GM19455 (cell line): Measurements from ENCODE around the gene ATG7.
"Not testable (repeated sequence)": the region's sequence is repeated elsewhere in the genome, so short reads cannot be mapped to it uniquely, and the experiment has no call there.

Experiments used
- ATAC-seq: cut with Tn5 transposase; IDR thresholded peaks from one replicate; pipeline ENCODE4 v1.9.1; 2021; ENCODE audit not compliant: unreplicated experiment

Gene ATG7

DNA sequence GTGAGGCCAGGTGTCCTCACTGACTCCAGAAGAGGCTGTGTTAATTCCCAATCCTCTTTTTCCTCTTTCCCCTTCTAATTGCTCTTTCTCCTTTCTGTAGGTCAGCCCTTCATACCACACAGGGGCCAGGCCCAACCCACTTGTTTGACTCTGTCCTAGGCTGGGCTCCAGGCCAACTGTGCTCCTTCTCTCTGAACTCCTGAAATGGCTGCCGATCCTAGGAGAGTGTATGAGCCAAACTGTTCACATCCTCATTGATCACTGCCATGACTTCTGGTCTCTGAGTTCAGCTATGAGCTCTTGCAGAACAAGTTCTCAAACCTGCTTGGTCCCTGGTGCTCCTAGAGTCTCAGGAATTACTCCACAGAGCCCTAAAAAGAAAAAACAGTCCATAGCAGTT, 226.4 kb downstream of the ATG7 start:
- ATAC-seq: no peak

DNA sequence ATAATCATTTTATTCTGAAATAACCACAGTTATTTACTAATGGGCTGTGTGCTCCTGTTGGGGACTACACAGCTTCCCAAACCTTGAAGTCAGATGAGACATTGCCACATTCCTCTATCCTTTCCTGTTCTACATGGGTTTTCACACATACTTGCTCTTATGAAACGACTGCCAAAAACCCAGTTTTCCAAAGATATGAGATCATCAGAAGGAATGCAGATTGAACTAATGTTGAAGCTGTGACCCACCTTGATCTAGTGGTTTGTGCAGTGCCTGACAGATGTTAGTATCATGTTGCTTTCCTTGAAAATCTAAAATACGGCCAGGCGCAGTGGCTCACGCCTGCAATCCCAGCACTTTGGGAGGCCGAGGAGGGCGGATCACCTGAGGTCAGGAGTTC, 226.9 kb downstream of the ATG7 start:
- no peak for ATAC-seq

DNA sequence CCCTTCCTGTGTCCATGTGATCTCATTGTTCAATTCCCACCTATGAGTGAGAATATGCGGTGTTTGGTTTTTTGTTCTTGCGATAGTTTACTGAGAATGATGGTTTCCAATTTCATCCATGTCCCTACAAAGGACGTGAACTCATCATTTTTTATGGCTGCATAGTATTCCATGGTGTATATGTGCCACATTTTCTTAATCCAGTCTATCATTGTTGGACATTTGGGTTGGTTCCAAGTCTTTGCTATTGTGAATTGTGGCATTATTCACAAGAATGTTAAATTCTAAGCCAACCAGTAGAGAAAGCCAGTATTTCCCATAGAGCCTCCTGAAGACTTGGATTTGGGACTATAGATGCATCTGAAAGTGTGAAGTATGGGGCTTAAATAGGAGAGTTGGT, 230.2 kb downstream of the ATG7 start:
- ATAC-seq: not testable (repeated sequence)

DNA sequence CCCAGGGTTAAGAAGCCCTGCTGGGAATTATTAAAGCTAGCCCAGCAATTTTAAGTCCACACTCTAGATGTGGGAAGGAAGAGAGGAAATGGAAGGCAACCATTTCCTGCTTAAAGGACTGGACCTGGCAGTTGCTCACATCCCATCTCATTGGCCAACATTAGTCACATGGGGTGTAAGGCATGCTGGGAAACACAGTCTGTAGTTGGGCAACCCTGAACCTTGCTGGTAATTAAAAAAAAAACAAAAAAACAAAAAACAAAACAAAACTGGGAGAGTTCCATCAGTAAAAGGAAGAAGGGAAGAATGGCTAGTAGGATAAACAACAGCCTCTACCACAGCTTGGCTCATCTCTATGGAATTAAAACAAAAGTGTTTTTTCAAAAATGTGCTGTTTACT, 235.5 kb downstream of the ATG7 start:
- ATAC-seq: no peak

DNA sequence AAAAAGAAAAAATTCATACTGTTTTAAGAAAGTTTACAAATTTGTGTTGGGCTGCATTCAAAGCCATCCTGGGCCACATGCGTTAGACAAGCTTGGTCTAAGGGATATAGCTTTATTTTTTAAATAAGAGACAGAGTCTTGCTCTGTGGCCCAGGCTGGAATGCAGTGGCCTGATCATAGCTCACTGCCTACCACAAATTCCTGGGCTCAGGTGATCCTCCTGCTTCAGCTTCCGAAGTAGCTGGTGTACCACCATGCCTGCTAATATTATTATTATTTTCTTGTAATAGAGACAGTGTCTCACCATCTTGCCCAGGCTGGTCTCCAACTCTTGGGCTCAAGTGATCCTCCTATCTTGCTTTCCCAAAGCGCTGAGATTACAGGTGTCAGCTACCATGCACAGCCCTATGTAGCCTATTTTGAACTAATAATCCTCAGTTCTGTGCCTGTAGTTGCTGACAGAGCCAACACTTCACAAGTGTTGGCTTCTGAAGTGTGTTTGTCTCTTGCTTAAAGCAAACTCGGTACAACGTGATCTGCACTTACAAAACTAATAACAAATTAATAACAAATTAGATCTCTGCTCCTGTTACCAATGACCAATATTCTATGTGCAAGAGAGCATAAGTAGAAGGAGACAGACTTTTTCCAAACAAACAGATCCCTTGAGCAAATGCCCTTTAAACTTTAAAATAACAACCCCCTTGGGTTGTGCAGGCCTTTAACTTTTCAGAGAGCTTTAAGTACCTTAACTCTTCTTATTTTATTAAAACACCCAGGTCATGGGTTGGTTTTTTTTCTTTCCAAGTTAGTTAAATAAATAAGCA, 236.4 kb downstream of the ATG7 start:
- ATAC-seq: no peak

DNA sequence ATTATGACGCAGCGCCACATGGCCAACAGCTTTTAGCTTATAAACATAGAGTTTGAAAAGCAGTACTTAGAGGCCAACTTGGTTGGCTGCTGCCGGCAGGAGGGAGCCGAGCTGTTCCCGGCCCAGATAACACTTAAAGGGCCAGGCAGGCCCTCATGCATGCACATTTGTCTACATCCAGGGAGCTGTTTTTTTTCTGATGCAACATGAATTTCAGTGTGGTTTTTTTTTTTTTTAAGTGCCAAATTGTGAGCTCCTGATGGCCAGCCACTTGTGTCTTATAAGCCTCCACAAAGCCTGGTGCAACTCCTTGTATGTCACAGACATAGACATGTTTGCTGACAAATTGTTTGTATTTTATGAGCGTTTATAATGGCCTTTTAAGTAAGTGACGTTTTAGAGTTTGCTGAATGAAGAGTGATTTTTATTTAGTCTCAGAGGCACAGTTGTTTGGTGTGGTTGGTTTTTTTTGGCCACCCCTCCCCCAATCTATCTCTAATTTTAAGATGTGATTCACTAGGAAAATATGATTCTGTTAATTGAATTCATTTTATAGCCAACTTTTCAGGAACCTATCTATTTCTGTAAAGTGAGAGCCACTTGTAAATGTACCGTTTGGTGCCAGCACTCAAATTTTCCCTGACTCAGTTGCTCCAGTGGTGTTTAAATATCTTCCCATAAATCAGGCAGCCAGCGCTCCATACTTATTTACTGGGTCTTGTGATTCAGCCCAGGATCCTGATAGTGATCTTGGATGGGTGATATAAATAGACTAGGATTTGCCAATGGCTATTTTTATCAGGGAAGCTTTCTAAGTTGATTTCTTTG, 237.2 kb downstream of the ATG7 start:
- no peak for ATAC-seq

DNA sequence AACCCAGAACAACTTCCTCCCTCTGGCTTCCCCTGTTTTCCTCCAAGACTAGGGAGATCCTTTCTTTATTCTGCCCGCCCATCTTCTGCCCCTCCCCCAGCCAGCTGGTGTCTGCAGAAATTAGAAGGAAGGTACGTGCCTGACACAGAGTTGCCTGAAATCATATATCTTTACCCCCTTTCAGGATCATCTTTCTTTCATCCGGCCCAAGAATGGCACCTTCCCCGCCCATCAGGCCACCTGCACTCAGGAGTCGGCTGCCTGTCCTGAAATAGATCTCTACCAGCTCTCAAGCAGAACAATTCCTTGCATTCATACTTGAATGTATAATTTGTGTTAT, 237.8 kb downstream of the ATG7 start:
- no peak for ATAC-seq

- ATAC-seq: no peak
Measured at GRCh38 chr3:11510356-11510755, 238.2 kb downstream of the ATG7 start.

- not testable (repeated sequence) for ATAC-seq
Measured at GRCh38 chr3:11511606-11512005, 239.4 kb downstream of the ATG7 start.

- ATAC-seq: not testable (repeated sequence)
Measured at GRCh38 chr3:11513125-11513816, 241.1 kb downstream of the ATG7 start.

- no peak for ATAC-seq
Measured at GRCh38 chr3:11513817-11514135, 241.6 kb downstream of the ATG7 start.

- no peak for ATAC-seq
Measured at GRCh38 chr3:11514191-11514821, 242.1 kb downstream of the ATG7 start.

DNA sequence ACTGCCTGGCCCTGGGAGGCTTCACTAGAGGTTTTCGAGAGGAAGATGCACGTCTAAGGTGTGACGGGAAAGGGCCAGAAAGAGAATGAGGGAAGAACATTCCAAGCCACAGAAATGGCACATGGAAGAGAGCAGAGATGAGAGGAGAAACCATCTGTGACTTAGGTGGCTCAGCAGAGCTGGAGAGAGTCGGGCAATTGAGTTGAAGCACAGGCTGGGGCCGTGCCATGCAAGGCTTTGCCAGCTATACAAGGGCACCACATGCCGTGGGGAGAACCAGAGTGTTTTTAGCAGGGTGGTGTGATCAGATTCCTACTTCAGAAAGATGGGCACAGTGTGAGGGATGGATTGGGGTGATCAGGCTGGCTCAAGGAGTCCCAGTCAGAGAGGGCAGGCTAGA, 245.4 kb downstream of the ATG7 start:
- ATAC-seq: no peak

- ATAC-seq: no peak
Measured at GRCh38 chr3:11521167-11521566, 249.0 kb downstream of the ATG7 start.

- ATAC-seq: no peak
Measured at GRCh38 chr3:11522398-11522715, 250.2 kb downstream of the ATG7 start.

DNA sequence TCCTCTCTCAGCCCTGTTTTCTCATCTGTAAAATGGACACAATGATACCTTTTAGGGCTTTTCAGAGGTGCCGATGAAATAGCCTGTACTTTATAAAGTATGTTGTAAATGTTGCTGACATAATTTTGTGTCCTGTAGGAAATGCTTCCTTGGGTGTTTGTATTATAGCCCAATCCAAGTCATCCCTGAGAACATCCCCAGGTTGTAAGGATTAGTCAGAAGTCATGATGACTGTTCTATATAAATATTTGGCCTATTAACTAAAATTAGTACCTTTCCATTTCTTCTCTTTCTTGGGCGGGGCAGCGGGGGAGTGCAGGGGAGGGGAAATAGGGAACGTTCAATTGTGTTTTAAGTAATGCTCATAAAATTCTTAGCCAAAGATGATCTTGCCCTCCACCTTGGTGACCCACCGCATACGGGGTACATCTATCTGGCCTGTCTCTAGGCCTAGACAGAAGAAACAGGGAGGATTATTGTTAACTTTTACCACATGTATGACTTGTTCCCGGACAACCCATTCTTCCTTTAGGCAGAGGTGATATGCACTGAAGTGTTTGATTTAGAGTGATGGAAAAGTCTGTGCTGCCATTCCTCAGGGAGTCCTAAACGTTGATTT, 250.9 kb downstream of the ATG7 start:
- no peak for ATAC-seq

DNA sequence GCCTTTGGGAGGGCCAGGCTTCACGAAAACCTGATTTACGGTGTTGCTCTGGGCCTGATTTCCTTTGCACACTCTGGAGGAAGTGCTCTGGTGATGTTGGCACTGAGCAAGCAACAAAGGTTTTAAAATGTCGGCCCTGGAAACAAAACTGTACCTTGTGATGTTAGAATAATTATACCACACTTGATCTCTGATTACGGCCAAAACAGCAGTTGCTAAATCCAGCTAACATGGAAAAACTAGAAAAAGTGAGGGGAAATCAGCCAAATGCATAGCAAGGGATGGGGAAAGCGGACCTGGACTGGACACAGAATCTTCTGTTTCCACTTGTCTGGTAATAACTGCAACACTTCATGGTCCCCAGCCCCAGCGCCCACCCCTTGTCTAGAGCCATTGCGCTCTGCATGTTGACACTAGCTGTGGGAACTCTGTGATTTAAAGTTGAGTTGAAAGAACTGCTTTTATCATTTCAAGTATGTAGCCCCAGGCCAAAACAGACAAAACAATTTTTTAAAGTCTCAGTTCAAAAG, 251.4 kb downstream of the ATG7 start:
- no peak for ATAC-seq

DNA sequence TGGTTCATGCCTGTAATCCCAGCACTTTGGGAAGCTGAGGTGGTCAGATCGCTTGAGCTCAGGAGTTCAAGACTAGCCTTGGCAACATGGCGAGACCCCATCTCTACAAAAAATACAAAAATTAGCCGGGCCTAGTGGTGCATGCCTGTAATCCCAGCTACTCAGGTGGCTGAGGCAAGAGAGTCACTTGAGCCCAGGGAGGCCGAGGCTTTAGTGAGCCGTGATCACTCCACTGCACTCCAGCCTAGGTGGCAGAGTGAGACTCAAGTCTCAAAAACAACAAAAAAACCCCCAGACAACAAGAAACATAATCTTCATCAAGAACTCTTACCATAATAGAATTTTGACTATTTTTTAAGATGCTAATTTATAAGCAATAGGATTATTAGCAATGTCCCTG, 253.9 kb downstream of the ATG7 start:
- ATAC-seq: not testable (repeated sequence)

- ATAC-seq: no peak
Measured at GRCh38 chr3:11529281-11529680, 257.1 kb downstream of the ATG7 start.

GRCh38 chr3:11530153-11530721, 258.0 kb downstream of the ATG7 start:
- ATAC-seq: no peak
